HepG2 (cell line): ENCODE results near the gene CALR. TPM values are rescaled to one million over a fixed set of nuclear protein-coding genes. Genes with fewer than 3 reads are reported as not detected.

Experiments
- ATAC-seq: fragments of 200-7000 bp; cut with Tn5 transposase; 3 replicates; pipeline ENCODE4 v1.9.1; 2020; ENCODE audit warnings: mild to moderate bottlenecking, moderate library complexity
- BruUV-seq: library from RNA; stranded (reverse); fragments of 400-500 nt; replicated peaks from 2 replicates; lab custom pipeline; 2021; lab: Mats Ljungman, UMichigan
- CTCF ChIA-PET: fragments of 300-600 bp; formaldehyde crosslinking; extraction: SDS; loops from one replicate; lab custom pipeline; 2021; ENCODE audit warnings: low total read pairs, inconsistent platforms, low intra/inter-chr PET ratio; lab: Yijun Ruan, JAX
- POLR2A ChIA-PET: fragments of 350-600 bp; sonication (Branson Sonifier 250); formaldehyde crosslinking; loops from one replicate; lab custom pipeline; 2020; ENCODE audit warnings: antibody characterized with exemption, inconsistent platforms; lab: Yijun Ruan, JAX
- DNase-seq: peaks from one replicate; pipeline ENCODE4 v3.0.0-alpha.2; 2015; ENCODE audit warnings: low spot score
- FAIRE-seq: peaks from 3 replicates; lab custom pipeline; 2011; peaks lifted over from hg19 to GRCh38; lab: Jason Lieb, UNC
- H2AFZ ChIP-seq: one replicate; pipeline ENCODE4 v1.6.1; 2011; ENCODE audit warnings: low read length, inconsistent platforms
- H3K27ac ChIP-seq: fragments of 300-600 bp; 3 replicates; pipeline ENCODE4 v1.8.0; 2011; ENCODE audit warnings: mixed run types, mild to moderate bottlenecking, mixed read lengths, low read length, inconsistent platforms; ENCODE audit not compliant: insufficient read depth; ENCODE audit errors: extremely low read length
- H3K27me3 ChIP-seq, 2 experiments: fragments of 200-600 bp in 1 of 2; 2 replicates in 1 of 2; 3 replicates in 1 of 2; pipeline versions ENCODE4 v1.6.0 to v1.8.0; 2011; ENCODE audit warnings: low read length in 2 of 2, mild to moderate bottlenecking in 2 of 2, moderate library complexity in 2 of 2, inconsistent platforms in 1 of 2; ENCODE audit not compliant: insufficient read depth in 2 of 2, control insufficient read depth in 1 of 2
- H3K36me3 ChIP-seq, 2 experiments: fragments of 200-600 bp in 1 of 2; replicated peaks in 1 of 2; 2 replicates in 1 of 2; 3 replicates in 1 of 2; pipeline versions ENCODE4 v1.5.1 to v1.8.0; 2011; ENCODE audit warnings: low read length in 2 of 2, inconsistent platforms in 1 of 2; ENCODE audit not compliant: insufficient read depth in 2 of 2, control insufficient read depth in 1 of 2
- H3K4me1 ChIP-seq: 2 replicates; pipeline ENCODE4 v1.5.1; 2012; ENCODE audit warnings: low read length, inconsistent platforms; ENCODE audit not compliant: insufficient read depth
- H3K4me2 ChIP-seq: 2 replicates; pipeline ENCODE4 v1.6.0; 2011; ENCODE audit warnings: low read depth, low read length, inconsistent platforms
- H3K4me3 ChIP-seq, 3 experiments: fragments of 200-600 bp in 1 of 3; sonication (generic), shearing (Covaris generic) in 1 of 3; replicated peaks in 1 of 3; 2 replicates each; pipeline ENCODE4 v1.5.1; 2011 to 2016; ENCODE audit warnings: low read length in 3 of 3, inconsistent platforms in 2 of 3, low read depth in 2 of 3, mild to moderate bottlenecking in 2 of 3, control low read depth in 1 of 3, mixed read lengths in 1 of 3; ENCODE audit not compliant: insufficient read depth in 1 of 3
- H3K79me2 ChIP-seq: one replicate; pipeline ENCODE4 v1.6.1; 2011; ENCODE audit warnings: low read length, inconsistent platforms; ENCODE audit not compliant: insufficient read depth
- H3K9ac ChIP-seq: 2 replicates; pipeline ENCODE4 v1.6.0; 2011; ENCODE audit warnings: mild to moderate bottlenecking, low read depth, low read length, inconsistent platforms; ENCODE audit not compliant: insufficient read depth
- H3K9me3 ChIP-seq: 2 replicates; pipeline ENCODE4 v1.5.1; 2012; ENCODE audit warnings: mild to moderate bottlenecking, low read length
- H4K20me1 ChIP-seq: 2 replicates; pipeline ENCODE4 v1.6.0; 2011; ENCODE audit warnings: inconsistent platforms, mild to moderate bottlenecking, low read length, moderate library complexity; ENCODE audit not compliant: insufficient read depth
- AGO2 ChIP-seq: fragments of 200-400 bp; formaldehyde crosslinking; optimal IDR thresholded peaks from 2 replicates; pipeline ENCODE3; 2017; ENCODE audit warnings: mild to moderate bottlenecking, low read depth, low read length, moderate library complexity
- AKAP8 ChIP-seq: sonication (generic); formaldehyde crosslinking; IDR thresholded peaks from 2 replicates; pipeline ENCODE4 v1.5.1; 2020; ENCODE audit warnings: mild to moderate bottlenecking, missing genetic modification reagents
- ISL2 ChIP-seq: sonication (generic); formaldehyde crosslinking; IDR thresholded peaks from 2 replicates; pipeline ENCODE4 v1.5.0; 2020; ENCODE audit warnings: missing genetic modification reagents
- JDP2 ChIP-seq: sonication (generic); formaldehyde crosslinking; IDR thresholded peaks from 2 replicates; pipeline ENCODE4 v1.8.1; 2022; ENCODE audit warnings: missing genetic modification reagents, borderline replicate concordance
- RAD21 ChIP-seq: fragments of 450-650 bp; formaldehyde crosslinking; IDR thresholded peaks from 2 replicates; pipeline ENCODE4 v1.5.0; 2020; ENCODE audit warnings: mild to moderate bottlenecking
- RBFOX2 ChIP-seq: fragments of 200-400 bp; formaldehyde crosslinking; IDR thresholded peaks from 2 replicates; pipeline ENCODE4 v1.6.1; 2017; ENCODE audit warnings: low read depth, mild to moderate bottlenecking, low read length
- TGIF2 ChIP-seq: IDR thresholded peaks from 2 replicates; pipeline ENCODE4 v1.6.1; 2016; ENCODE audit warnings: control low read depth, missing compliant biosample characterization
- YEATS4 ChIP-seq: sonication (generic); formaldehyde crosslinking; IDR thresholded peaks from 2 replicates; pipeline ENCODE4 v1.4.0; 2020; ENCODE audit warnings: missing genetic modification reagents, borderline replicate concordance
- ZNF441 ChIP-seq: sonication (generic); formaldehyde crosslinking; IDR thresholded peaks from 2 replicates; pipeline ENCODE4 v1.7.0; 2021; ENCODE audit warnings: missing genetic modification reagents, borderline replicate concordance
- ZNF562 ChIP-seq: sonication (generic); formaldehyde crosslinking; IDR thresholded peaks from 2 replicates; pipeline ENCODE4 v1.8.0; 2022; ENCODE audit warnings: missing genetic modification reagents, borderline replicate concordance
- ZNF577 ChIP-seq: sonication (generic); formaldehyde crosslinking; IDR thresholded peaks from 2 replicates; pipeline ENCODE4 v1.4.0; 2020; ENCODE audit warnings: mild to moderate bottlenecking, low read depth, missing genetic modification reagents, borderline replicate concordance
- WGBS: methylation state at CpG from one replicate; pipeline ENCODE4 v1.1.6; 2017; ENCODE audit warnings: low lambda C conversion rate; 5-methylcytosine and 5-hydroxymethylcytosine counted together
- in situ Hi-C: cut with HindIII; loops from 2 replicates; pipeline ENCODE4 v1.10.0; 2017; ENCODE audit warnings: low pct_unique_long_range_greater_than_20kb; ENCODE audit not compliant: extremely low pct_ligation_motif_present
- intact Hi-C: fragments of 100-400 bp; cut with micrococcal nuclease; formaldehyde crosslinking; loops from one replicate; pipeline ENCODE4 v1.10.0; 2022; ENCODE audit not compliant: unreplicated experiment
- polyA plus RNA-seq, 8 experiments: library from polyadenylated mRNA; depleted of rRNA in 3 of 8; stranded (reverse) in 7 of 8; unstranded in 1 of 8; fragments of >200 nt; fragmentation: Illumina TruSeq in 4 of 8; extraction: Trizol in 4 of 8; gene quantifications; 2 replicates each; pipeline versions ENCODE4 v1.2.1 to v1.2.3, GENCODE V29; 2011 to 2016; ENCODE audit warnings: low read depth in 4 of 8, missing spikeins in 1 of 8, mixed read lengths in 1 of 8; ENCODE audit not compliant: insufficient read depth in 1 of 8
- total RNA-seq, 5 experiments: library from RNA; depleted of rRNA; stranded (reverse); fragments of >200 nt; fragmentation: Illumina TruSeq; extraction: Trizol; gene quantifications; 2 replicates each; pipeline ENCODE4 v1.2.3, GENCODE V29; 2016; ENCODE audit warnings: low read depth in 1 of 5
- TF ChIP-seq, protein P1 (sequence below): IDR thresholded peaks from 2 replicates; pipeline ENCODE4 v1.6.1; 2016
- TF ChIP-seq, protein P2 (sequence below), 2 experiments: sonication (generic) in 1 of 2; formaldehyde crosslinking in 1 of 2; IDR thresholded peaks; 2 replicates each; pipeline versions ENCODE4 v1.4.0 to v1.6.1; 2016 to 2020; ENCODE audit warnings: borderline replicate concordance in 1 of 2, low read depth in 1 of 2, mild to moderate bottlenecking in 1 of 2, missing genetic modification reagents in 1 of 2
- TF ChIP-seq, protein P3 (sequence below), 2 experiments: sonication (generic) in 1 of 2; formaldehyde crosslinking in 1 of 2; IDR thresholded peaks; 2 replicates each; pipeline versions ENCODE4 v1.4.0 to v1.6.1; 2018 to 2020; ENCODE audit warnings: missing genetic modification reagents in 2 of 2, borderline replicate concordance in 1 of 2, low read depth in 1 of 2, mild to moderate bottlenecking in 1 of 2, missing biosample characterization in 1 of 2
- TF ChIP-seq, protein P4 (sequence below): sonication (generic); formaldehyde crosslinking; IDR thresholded peaks from 2 replicates; pipeline ENCODE4 v1.5.0; 2020; ENCODE audit warnings: mild to moderate bottlenecking, missing genetic modification reagents, moderate library complexity

Gene CALR
- total and polyA plus RNA-seq, 2 of the 13 experiments (the other 11 are each of a cell fraction or from before 2014, with no cell fraction given): 898 to 934 TPM

DNA sequence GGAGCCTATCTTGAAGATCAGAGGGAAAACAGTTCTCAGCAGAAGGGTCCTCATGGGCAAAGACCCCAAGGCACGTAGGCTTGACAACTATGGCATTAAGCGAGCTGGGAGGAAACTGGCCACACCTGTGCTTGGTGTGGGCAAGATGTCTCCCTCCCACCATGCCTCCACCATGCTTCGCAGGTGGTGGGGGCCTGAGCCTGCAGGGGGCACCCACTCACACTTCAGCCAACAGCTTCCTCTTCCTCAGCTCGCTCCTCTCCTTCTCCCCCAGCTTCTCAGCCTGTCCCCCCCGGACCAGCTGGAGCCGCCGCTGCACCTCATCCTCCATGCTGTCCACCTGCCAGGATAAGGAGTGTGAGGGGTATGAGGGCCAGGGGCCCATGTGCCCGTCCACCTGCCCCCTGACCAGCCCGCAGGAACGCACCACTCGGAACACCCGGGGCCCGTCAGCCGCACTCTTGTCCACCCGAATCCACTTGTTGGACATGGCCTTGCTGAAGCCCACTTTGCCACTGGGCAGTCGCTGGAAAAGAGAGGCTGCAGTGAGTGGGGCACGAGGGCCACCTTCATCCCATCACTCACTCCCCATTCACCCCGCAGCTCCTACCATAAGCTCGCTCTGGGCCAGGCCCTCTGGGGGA, 8.3 kb upstream of the CALR start:
- H3K4me1 ChIP-seq: peaks cover 31% of the 10 kb centered on the region
- no peak overlapping the region for H2AFZ ChIP-seq
- H3K4me3 ChIP-seq: no peak overlapping the region
- no peak for DNase-seq
- peaks cover 21 to 33% of the 10 kb centered on the region in 2 experiments for H3K36me3 ChIP-seq
- H3K27me3 ChIP-seq: no peaks in the 10 kb centered on the region; a peak in 1 of 5 replicates
- no peaks in the 10 kb centered on the region for H3K9me3 ChIP-seq
- no peak for ATAC-seq
- FAIRE-seq: no peak
- peaks cover 20% of the 10 kb centered on the region for H3K79me2 ChIP-seq
- no peak overlapping the region for H3K9ac ChIP-seq
- in situ Hi-C loops (no loop called here), intact Hi-C loops (no loop called here)
- peak overlapping the region; percentile 11 for H3K27ac ChIP-seq
- 97% methylated on average over 15 of the region's 19 CpGs for WGBS
- BruUV-seq: no TSS peak
- 0 out of 2 replicates have a peak, but pooled peaks cover 4% of the 10 kb centered on the region for H4K20me1 ChIP-seq
- CTCF ChIA-PET: no interaction called here
- no peak overlapping the region for H3K4me2 ChIP-seq
- POLR2A ChIA-PET: interaction anchor here (1.6 kb wide), 1 partner anchor 9 kb away, joined by 6 read pairs; no protein-coding TSS in a partner anchor
- TF ChIP-seq, protein P1, sequence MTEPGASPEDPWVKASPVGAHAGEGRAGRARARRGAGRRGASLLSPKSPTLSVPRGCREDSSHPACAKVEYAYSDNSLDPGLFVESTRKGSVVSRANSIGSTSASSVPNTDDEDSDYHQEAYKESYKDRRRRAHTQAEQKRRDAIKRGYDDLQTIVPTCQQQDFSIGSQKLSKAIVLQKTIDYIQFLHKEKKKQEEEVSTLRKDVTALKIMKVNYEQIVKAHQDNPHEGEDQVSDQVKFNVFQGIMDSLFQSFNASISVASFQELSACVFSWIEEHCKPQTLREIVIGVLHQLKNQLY (CRISPR knock-in tag): no peak
- TF ChIP-seq YEATS4 (CRISPR knock-in tag) (no peak), TGIF2 (CRISPR knock-in tag) (no peak), RAD21 (no peak), ISL2 (CRISPR knock-in tag) (no peak), ZNF562 (CRISPR knock-in tag) (no peak), RBFOX2 (peak; percentile 45; the same call in 1 of the 2 replicates), JDP2 (CRISPR knock-in tag) (no peak), ZNF441 (no peak), AKAP8 (CRISPR knock-in tag) (0 out of 2 replicates have a peak, but pooled peaks have one; percentile 26), ZNF577 (CRISPR knock-in tag) (no peak), AGO2 (peak; percentile 86)
- TF ChIP-seq, protein P2, sequence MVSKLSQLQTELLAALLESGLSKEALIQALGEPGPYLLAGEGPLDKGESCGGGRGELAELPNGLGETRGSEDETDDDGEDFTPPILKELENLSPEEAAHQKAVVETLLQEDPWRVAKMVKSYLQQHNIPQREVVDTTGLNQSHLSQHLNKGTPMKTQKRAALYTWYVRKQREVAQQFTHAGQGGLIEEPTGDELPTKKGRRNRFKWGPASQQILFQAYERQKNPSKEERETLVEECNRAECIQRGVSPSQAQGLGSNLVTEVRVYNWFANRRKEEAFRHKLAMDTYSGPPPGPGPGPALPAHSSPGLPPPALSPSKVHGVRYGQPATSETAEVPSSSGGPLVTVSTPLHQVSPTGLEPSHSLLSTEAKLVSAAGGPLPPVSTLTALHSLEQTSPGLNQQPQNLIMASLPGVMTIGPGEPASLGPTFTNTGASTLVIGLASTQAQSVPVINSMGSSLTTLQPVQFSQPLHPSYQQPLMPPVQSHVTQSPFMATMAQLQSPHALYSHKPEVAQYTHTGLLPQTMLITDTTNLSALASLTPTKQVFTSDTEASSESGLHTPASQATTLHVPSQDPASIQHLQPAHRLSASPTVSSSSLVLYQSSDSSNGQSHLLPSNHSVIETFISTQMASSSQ (IDR thresholded peaks at IDR 0.05; ENCODE audit: low read depth): no peak
- TF ChIP-seq, protein P2 (CRISPR knock-in tag; IDR thresholded peaks at IDR 0.05; ENCODE audit: borderline replicate concordance): no peak
- TF ChIP-seq, protein P3, sequence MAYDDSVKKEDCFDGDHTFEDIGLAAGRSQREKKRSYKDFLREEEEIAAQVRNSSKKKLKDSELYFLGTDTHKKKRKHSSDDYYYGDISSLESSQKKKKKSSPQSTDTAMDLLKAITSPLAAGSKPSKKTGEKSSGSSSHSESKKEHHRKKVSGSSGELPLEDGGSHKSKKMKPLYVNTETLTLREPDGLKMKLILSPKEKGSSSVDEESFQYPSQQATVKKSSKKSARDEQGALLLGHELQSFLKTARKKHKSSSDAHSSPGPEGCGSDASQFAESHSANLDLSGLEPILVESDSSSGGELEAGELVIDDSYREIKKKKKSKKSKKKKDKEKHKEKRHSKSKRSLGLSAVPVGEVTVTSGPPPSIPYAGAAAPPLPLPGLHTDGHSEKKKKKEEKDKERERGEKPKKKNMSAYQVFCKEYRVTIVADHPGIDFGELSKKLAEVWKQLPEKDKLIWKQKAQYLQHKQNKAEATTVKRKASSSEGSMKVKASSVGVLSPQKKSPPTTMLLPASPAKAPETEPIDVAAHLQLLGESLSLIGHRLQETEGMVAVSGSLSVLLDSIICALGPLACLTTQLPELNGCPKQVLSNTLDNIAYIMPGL (CRISPR knock-in tag; IDR thresholded peaks at IDR 0.05; ENCODE audit: borderline replicate concordance in 1 of 2, low read depth in 1 of 2): no peak
- TF ChIP-seq, protein P4, sequence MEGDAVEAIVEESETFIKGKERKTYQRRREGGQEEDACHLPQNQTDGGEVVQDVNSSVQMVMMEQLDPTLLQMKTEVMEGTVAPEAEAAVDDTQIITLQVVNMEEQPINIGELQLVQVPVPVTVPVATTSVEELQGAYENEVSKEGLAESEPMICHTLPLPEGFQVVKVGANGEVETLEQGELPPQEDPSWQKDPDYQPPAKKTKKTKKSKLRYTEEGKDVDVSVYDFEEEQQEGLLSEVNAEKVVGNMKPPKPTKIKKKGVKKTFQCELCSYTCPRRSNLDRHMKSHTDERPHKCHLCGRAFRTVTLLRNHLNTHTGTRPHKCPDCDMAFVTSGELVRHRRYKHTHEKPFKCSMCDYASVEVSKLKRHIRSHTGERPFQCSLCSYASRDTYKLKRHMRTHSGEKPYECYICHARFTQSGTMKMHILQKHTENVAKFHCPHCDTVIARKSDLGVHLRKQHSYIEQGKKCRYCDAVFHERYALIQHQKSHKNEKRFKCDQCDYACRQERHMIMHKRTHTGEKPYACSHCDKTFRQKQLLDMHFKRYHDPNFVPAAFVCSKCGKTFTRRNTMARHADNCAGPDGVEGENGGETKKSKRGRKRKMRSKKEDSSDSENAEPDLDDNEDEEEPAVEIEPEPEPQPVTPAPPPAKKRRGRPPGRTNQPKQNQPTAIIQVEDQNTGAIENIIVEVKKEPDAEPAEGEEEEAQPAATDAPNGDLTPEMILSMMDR: 0 out of 2 replicates have a peak, but pooled peaks have one; percentile 8
